CD14-positive monocyte (primary cell): ENCODE measurements around the gene CSTPP1. TPM values are rescaled to one million over a fixed set of nuclear protein-coding genes. Genes with fewer than 3 reads are reported as not detected.

Experiments used
- DNase-seq, 3 donors: peaks; one replicate each; pipeline ENCODE4 v3.0.0-alpha.2; 2011 to 2022
- H2AFZ ChIP-seq: 2 replicates; pipeline ENCODE4 v1.6.0; 2012; ENCODE audit warnings: mild to moderate bottlenecking, low read depth, low read length, inconsistent platforms; ENCODE audit not compliant: insufficient read depth, poor library complexity, severe bottlenecking
- H3K27ac ChIP-seq, 2 donors: 1 replicate in 1 of 2; 2 replicates in 1 of 2; pipeline ENCODE4 v1.5.1; 2012 to 2013; ENCODE audit warnings: low read length in 2 of 2, control low read depth in 1 of 2, inconsistent platforms in 1 of 2, low read depth in 1 of 2, mild to moderate bottlenecking in 1 of 2
- H3K27me3 ChIP-seq, 2 donors: one replicate each; pipeline versions ENCODE4 v1.6.0 to v1.6.1; 2011 to 2013; ENCODE audit warnings: low read length in 2 of 2; ENCODE audit not compliant: control insufficient read depth in 2 of 2, insufficient read depth in 2 of 2
- H3K36me3 ChIP-seq, 2 donors: replicated peaks in 1 of 2; 1 replicate in 1 of 2; 2 replicates in 1 of 2; pipeline versions ENCODE4 v1.5.1 to v1.6.1; 2012 to 2013; ENCODE audit warnings: low read length in 2 of 2, control low read depth in 1 of 2, inconsistent platforms in 1 of 2, mild to moderate bottlenecking in 1 of 2; ENCODE audit not compliant: insufficient read depth in 2 of 2, control insufficient read depth in 1 of 2
- H3K4me1 ChIP-seq, 2 donors: 1 replicate in 1 of 2; 2 replicates in 1 of 2; pipeline versions ENCODE4 v1.5.1 to v1.6.1; 2012 to 2013; ENCODE audit warnings: low read length in 2 of 2, control low read depth in 1 of 2, inconsistent platforms in 1 of 2, mild to moderate bottlenecking in 1 of 2, moderate library complexity in 1 of 2; ENCODE audit not compliant: insufficient read depth in 2 of 2, control insufficient read depth in 1 of 2
- H3K4me2 ChIP-seq: replicated peaks from 2 replicates; pipeline ENCODE3; 2012; ENCODE audit warnings: low read length, moderate library complexity, mild to moderate bottlenecking; ENCODE audit not compliant: poor library complexity, severe bottlenecking; ENCODE audit errors: extremely low read depth
- H3K4me3 ChIP-seq, 3 experiments: fragments of 200-600 bp in 1 of 3; sonication (generic) in 1 of 3; replicated peaks in 1 of 3; 1 replicate in 2 of 3; 2 replicates in 1 of 3; pipeline ENCODE4 v1.5.1; 2011 to 2013; ENCODE audit warnings: low read length in 3 of 3, mild to moderate bottlenecking in 3 of 3, control low read depth in 2 of 3, low read depth in 2 of 3, inconsistent platforms in 1 of 3, moderate library complexity in 1 of 3
- H3K79me2 ChIP-seq: 2 replicates; pipeline ENCODE4 v1.6.0; 2012; ENCODE audit warnings: mild to moderate bottlenecking, control low read depth, inconsistent platforms, low read length, moderate library complexity; ENCODE audit not compliant: insufficient read depth
- H3K9ac ChIP-seq: 2 replicates; pipeline ENCODE4 v1.6.0; 2017; ENCODE audit warnings: low read length, mild to moderate bottlenecking; ENCODE audit not compliant: insufficient read depth, poor library complexity, severe bottlenecking
- H3K9me3 ChIP-seq, 2 donors: replicated peaks in 1 of 2; 1 replicate in 1 of 2; 2 replicates in 1 of 2; pipeline versions ENCODE4 v1.5.1 to v1.6.1; 2012 to 2013; ENCODE audit warnings: low read length in 2 of 2, control low read depth in 1 of 2; ENCODE audit not compliant: control insufficient read depth in 1 of 2, insufficient read depth in 1 of 2
- H4K20me1 ChIP-seq: 2 replicates; pipeline ENCODE4 v1.6.0; 2012; ENCODE audit warnings: mild to moderate bottlenecking, low read length, control low read depth, moderate library complexity; ENCODE audit not compliant: insufficient read depth
- H3K27ac Mint-ChIP-seq, 7 donors: one replicate each; pipeline ENCODE4 v1.8.0; 2020; ENCODE audit warnings: mild to moderate bottlenecking in 7 of 7, mixed read lengths in 7 of 7, moderate library complexity in 6 of 7, inconsistent platforms in 2 of 7
- H3K27me3 Mint-ChIP-seq, 3 donors: one replicate each; pipeline ENCODE4 v1.8.0; 2021 to 2022; ENCODE audit warnings: low read depth in 3 of 3, mild to moderate bottlenecking in 3 of 3, mixed read lengths in 3 of 3, moderate library complexity in 3 of 3, inconsistent platforms in 1 of 3
- H3K36me3 Mint-ChIP-seq, 2 donors: one replicate each; pipeline ENCODE4 v1.8.0; 2020; ENCODE audit warnings: mixed read lengths in 2 of 2, inconsistent platforms in 1 of 2, mild to moderate bottlenecking in 1 of 2
- H3K4me1 Mint-ChIP-seq: one replicate; pipeline ENCODE4 v1.8.0; 2020; ENCODE audit warnings: mild to moderate bottlenecking, mixed read lengths
- H3K4me3 Mint-ChIP-seq, 2 donors: one replicate each; pipeline ENCODE4 v1.8.0; 2020; ENCODE audit warnings: mild to moderate bottlenecking in 2 of 2, mixed read lengths in 2 of 2, moderate library complexity in 1 of 2
- H3K9me3 Mint-ChIP-seq, 7 donors: one replicate each; pipeline ENCODE4 v1.8.0; 2020 to 2022; ENCODE audit warnings: mixed read lengths in 7 of 7, mild to moderate bottlenecking in 6 of 7, moderate library complexity in 6 of 7, inconsistent platforms in 2 of 7
- WGBS: methylation state at CpG from one replicate; pipeline ENCODE4 v1.1.5; 2013; ENCODE audit warnings: missing lambda C conversion rate; ENCODE audit not compliant: insufficient coverage; 5-methylcytosine and 5-hydroxymethylcytosine counted together
- intact Hi-C, 2 donors: fragments of 100-400 bp; cut with micrococcal nuclease; formaldehyde crosslinking; loops; one replicate each; pipeline versions ENCODE4 v1.15.0 to v1.15.1; 2023
- polyA plus RNA-seq, 3 donors: library from polyadenylated mRNA; depleted of rRNA in 1 of 3; unstranded in 2 of 3; stranded (reverse) in 1 of 3; fragments of 300-500 nt in 2 of 3; fragments of >200 nt in 1 of 3; fragmentation: Illumina TruSeq in 2 of 3; gene quantifications; 1 replicate in 2 of 3; 2 replicates in 1 of 3; pipeline ENCODE4 v1.2.3, GENCODE V29; 2012 to 2021
- TF ChIP-seq, protein P1 (sequence below): fragments of 200-600 bp; IDR thresholded peaks from one replicate; pipeline ENCODE4 v1.8.0; 2022; ENCODE audit warnings: antibody characterized with exemption, mild to moderate bottlenecking

Gene CSTPP1
- polyA plus RNA-seq, 3 donors, result 4.5 to 6.5 (median 5.9) TPM

DNA sequence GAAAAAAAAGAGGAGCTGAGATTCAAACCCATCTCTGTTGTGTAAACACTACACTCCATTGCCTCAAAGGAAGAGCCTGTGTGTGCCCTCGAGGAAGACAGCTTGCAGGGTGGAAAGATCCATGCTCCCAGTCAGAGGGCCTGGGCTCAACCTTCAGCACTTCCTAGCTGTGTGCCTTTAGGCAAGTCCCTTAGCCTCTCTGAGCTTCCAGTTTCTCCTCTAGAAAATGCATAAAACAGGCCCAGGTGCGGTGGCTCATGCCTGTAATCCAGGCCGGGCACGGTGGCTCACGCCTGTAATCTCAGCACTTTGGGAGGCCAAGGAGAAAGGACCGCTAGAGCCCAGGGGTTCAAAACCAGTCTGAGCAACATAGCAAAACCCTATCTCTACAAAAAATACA, 244.7 kb downstream of the CSTPP1 start:
- no peak overlapping the region for H3K4me3 ChIP-seq
- H3K36me3 ChIP-seq, result no peaks in the 10 kb centered on the region
- H3K27me3 Mint-ChIP-seq, result peaks cover 16 to 22% (median 17%) of the 10 kb centered on the region in 3 donors
- no peak overlapping the region for H2AFZ ChIP-seq
- peaks cover 9 to 22% of the 10 kb centered on the region in 2 donors for H3K27me3 ChIP-seq
- H3K36me3 Mint-ChIP-seq, result no peaks in the 10 kb centered on the region
- 91% methylated on average over 5 of the region's 6 CpGs for WGBS
- H3K4me1 Mint-ChIP-seq, result peaks cover 17% of the 10 kb centered on the region
- no peak overlapping the region for H3K9ac ChIP-seq
- H3K9me3 ChIP-seq, result peaks cover 0 to 6% of the 10 kb centered on the region in 2 donors
- H3K79me2 ChIP-seq, result peaks cover 5% of the 10 kb centered on the region
- peaks cover 22 to 26% of the 10 kb centered on the region in 2 donors for H3K4me1 ChIP-seq
- TF ChIP-seq, protein P1, sequence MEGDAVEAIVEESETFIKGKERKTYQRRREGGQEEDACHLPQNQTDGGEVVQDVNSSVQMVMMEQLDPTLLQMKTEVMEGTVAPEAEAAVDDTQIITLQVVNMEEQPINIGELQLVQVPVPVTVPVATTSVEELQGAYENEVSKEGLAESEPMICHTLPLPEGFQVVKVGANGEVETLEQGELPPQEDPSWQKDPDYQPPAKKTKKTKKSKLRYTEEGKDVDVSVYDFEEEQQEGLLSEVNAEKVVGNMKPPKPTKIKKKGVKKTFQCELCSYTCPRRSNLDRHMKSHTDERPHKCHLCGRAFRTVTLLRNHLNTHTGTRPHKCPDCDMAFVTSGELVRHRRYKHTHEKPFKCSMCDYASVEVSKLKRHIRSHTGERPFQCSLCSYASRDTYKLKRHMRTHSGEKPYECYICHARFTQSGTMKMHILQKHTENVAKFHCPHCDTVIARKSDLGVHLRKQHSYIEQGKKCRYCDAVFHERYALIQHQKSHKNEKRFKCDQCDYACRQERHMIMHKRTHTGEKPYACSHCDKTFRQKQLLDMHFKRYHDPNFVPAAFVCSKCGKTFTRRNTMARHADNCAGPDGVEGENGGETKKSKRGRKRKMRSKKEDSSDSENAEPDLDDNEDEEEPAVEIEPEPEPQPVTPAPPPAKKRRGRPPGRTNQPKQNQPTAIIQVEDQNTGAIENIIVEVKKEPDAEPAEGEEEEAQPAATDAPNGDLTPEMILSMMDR, result no peak
- peaks cover 0 to 2% (median 0%) of the 10 kb centered on the region in 7 donors for H3K9me3 Mint-ChIP-seq
- no peak overlapping the region for H3K27ac ChIP-seq
- no peak overlapping the region for H3K27ac Mint-ChIP-seq
- intact Hi-C loops, result no loop called here
- H3K4me2 ChIP-seq, result no peak overlapping the region
- DNase-seq, result no peak
- H4K20me1 ChIP-seq, result peaks cover 3% of the 10 kb centered on the region
- no peak overlapping the region for H3K4me3 Mint-ChIP-seq

DNA sequence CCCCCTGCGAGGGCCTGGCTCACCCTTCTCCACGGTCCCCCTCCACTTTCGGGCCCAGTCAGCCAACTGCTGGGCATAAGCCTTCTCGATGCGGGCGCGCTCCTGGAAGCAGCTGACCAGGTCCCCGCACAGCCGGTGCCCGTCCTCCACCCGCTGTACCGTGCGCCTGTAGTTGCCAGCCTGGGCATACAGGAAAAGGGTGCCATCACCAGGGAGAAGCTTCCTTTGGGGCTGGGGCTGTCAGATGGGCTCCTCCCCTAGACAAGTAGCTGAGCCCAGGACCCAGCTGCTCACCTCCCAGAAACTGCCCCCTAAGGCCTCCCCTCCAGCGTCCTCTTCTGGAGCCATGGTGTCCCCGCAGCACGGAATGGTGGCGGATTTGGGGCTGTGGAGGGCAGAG, 245.8 kb downstream of the CSTPP1 start:
- H3K9me3 Mint-ChIP-seq, result peaks cover 0 to 7% (median 2%) of the 10 kb centered on the region in 7 donors
- TF ChIP-seq, protein P1, result no peak
- peaks cover 22% of the 10 kb centered on the region for H3K4me1 Mint-ChIP-seq
- peaks cover 18 to 33% of the 10 kb centered on the region in 2 donors for H3K27me3 ChIP-seq
- whole genome bisulfite sequencing, result 98% methylated on average over 13 of the region's 17 CpGs
- no peak overlapping the region for H3K4me2 ChIP-seq
- H4K20me1 ChIP-seq, result no peaks in the 10 kb centered on the region
- no peak overlapping the region for H3K27ac ChIP-seq
- peaks cover 0 to 6% of the 10 kb centered on the region in 2 donors for H3K9me3 ChIP-seq
- H3K36me3 ChIP-seq, result no peaks in the 10 kb centered on the region
- intact Hi-C loops, result no loop called here
- no peaks in the 10 kb centered on the region for H3K36me3 Mint-ChIP-seq
- H3K27ac Mint-ChIP-seq, result no peak overlapping the region
- peaks cover 24 to 33% (median 26%) of the 10 kb centered on the region in 3 donors for H3K27me3 Mint-ChIP-seq
- H3K4me3 ChIP-seq, result no peak overlapping the region
- no peaks in the 10 kb centered on the region for H3K79me2 ChIP-seq
- no peak for DNase-seq
- no peak overlapping the region for H3K9ac ChIP-seq
- H2AFZ ChIP-seq, result no peak overlapping the region
- peaks cover 29 to 31% of the 10 kb centered on the region in 2 donors for H3K4me1 ChIP-seq
- H3K4me3 Mint-ChIP-seq, result no peak overlapping the region
